CD4-positive, CD25-positive, alpha-beta regulatory T cell (primary cell): ENCODE measurements around the gene NFE2L3. TPM values are rescaled to one million over a fixed set of nuclear protein-coding genes. Genes with fewer than 3 reads are reported as not detected.

Experiments used
- ATAC-seq, 2 donors: fragments of 150-1000 bp; cut with Tn5 transposase; one replicate each; pipeline ENCODE4 v1.10.0; 2021; ENCODE audit warnings: low read depth in 2 of 2, moderate number of reproducible peaks in 2 of 2, moderate library complexity in 1 of 2
- DNase-seq, 3 donors: peaks; one replicate each; pipeline versions ENCODE4 v3.0.0 to v3.0.0-alpha.2; 2012 to 2022; ENCODE audit warnings: mixed read lengths in 1 of 3
- H3K27ac ChIP-seq: one replicate; pipeline ENCODE4 v1.7.0; 2013; ENCODE audit warnings: mild to moderate bottlenecking, low read length; ENCODE audit not compliant: insufficient read depth, poor library complexity, severe bottlenecking
- H3K27me3 ChIP-seq: one replicate; pipeline ENCODE4 v1.7.0; 2013; ENCODE audit warnings: low read length; ENCODE audit not compliant: control insufficient read depth, insufficient read depth
- H3K36me3 ChIP-seq: one replicate; pipeline ENCODE4 v1.7.0; 2013; ENCODE audit warnings: mild to moderate bottlenecking, low read length, moderate library complexity; ENCODE audit not compliant: control insufficient read depth, insufficient read depth
- H3K4me1 ChIP-seq: 2 replicates; pipeline ENCODE4 v1.7.0; 2013; ENCODE audit warnings: mild to moderate bottlenecking, low read length; ENCODE audit not compliant: insufficient read depth, control insufficient read depth, poor library complexity, severe bottlenecking
- H3K4me3 ChIP-seq: one replicate; pipeline ENCODE4 v1.7.0; 2013; ENCODE audit warnings: low read depth, mild to moderate bottlenecking, low read length, moderate library complexity
- H3K9me3 ChIP-seq, 2 experiments: 1 replicate in 1 of 2; 2 replicates in 1 of 2; pipeline ENCODE4 v1.7.0; 2013; ENCODE audit warnings: low read length in 2 of 2, mild to moderate bottlenecking in 1 of 2, moderate library complexity in 1 of 2; ENCODE audit not compliant: control insufficient read depth in 2 of 2
- H3K27ac Mint-ChIP-seq, 3 donors: one replicate each; pipeline ENCODE4 v1.8.0; 2020 to 2022; ENCODE audit warnings: mild to moderate bottlenecking in 3 of 3, mixed read lengths in 3 of 3, moderate library complexity in 2 of 3
- H3K27me3 Mint-ChIP-seq: one replicate; pipeline ENCODE4 v1.8.0; 2022; ENCODE audit warnings: mild to moderate bottlenecking, mixed read lengths
- H3K36me3 Mint-ChIP-seq: one replicate; pipeline ENCODE4 v1.8.0; 2020; ENCODE audit warnings: mixed read lengths
- H3K4me1 Mint-ChIP-seq, 4 donors: one replicate each; pipeline ENCODE4 v1.8.0; 2020 to 2022; ENCODE audit warnings: mixed read lengths in 4 of 4, mild to moderate bottlenecking in 1 of 4
- H3K4me3 Mint-ChIP-seq, 4 donors: one replicate each; pipeline ENCODE4 v1.8.0; 2020 to 2022; ENCODE audit warnings: mild to moderate bottlenecking in 4 of 4, mixed read lengths in 4 of 4, moderate library complexity in 3 of 4
- H3K9me3 Mint-ChIP-seq, 7 donors: one replicate each; pipeline ENCODE4 v1.8.0; 2020 to 2022; ENCODE audit warnings: mixed read lengths in 7 of 7, mild to moderate bottlenecking in 3 of 7, moderate library complexity in 2 of 7
- polyA plus RNA-seq, 4 donors: library from polyadenylated mRNA; unstranded; fragments of 300-500 nt; fragmentation: Illumina TruSeq; gene quantifications; one replicate each; pipeline ENCODE4 v1.2.3, GENCODE V29; 2021
- total RNA-seq: library from RNA; stranded (reverse); gene quantifications from one replicate; pipeline ENCODE4 v1.2.3, GENCODE V29; 2022

The NFE2L3 gene
- total RNA-seq = 10.9 TPM
- polyA plus RNA-seq = 10 to 100 TPM in 3 of 4 donors, 1 to 10 TPM in 1; 8.8 to 13.9 (median 13.2) TPM

GRCh38 chr7:26151953-26152781 is at the start of gene NFE2L3:
TSS of gene NFE2L3 (plus strand) at chr7:26152198. CDS start at chr7:26152499, 301 bp downstream.
- Mint-ChIP-seq H3K4me1 (peaks cover 7 to 56% (median 35%) of the 10 kb centered on the region in 4 donors), H3K27ac (peak within 1 kb of the TSS; percentile 92 to 98 (median 96)), H3K9me3 (peaks cover 0 to 2% (median 0%) of the 10 kb centered on the region in 7 donors), H3K36me3 (no peaks in the 10 kb centered on the region), H3K4me3 (peak within 1 kb of the TSS; percentile 97 to 100 (median 98)), H3K27me3 (no peaks in the 10 kb centered on the region)
- Histone ChIP-seq H3K4me1 (peaks cover 49% of the 10 kb centered on the region), H3K36me3 (no peaks in the 10 kb centered on the region), H3K27me3 (no peaks in the 10 kb centered on the region), H3K9me3 (no peaks in the 10 kb centered on the region), H3K4me3 (peak within 1 kb of the TSS; percentile 92), H3K27ac (peak within 1 kb of the TSS; percentile 87)
- peak; percentile 80 to 83 for ATAC-seq
- peak; percentile 77 to 91 (median 82) for DNase-seq

GRCh38 chr7:26103596-26103995 is 48.4 kb upstream of the NFE2L3 start:
- Histone ChIP-seq H3K27ac (no peak overlapping the region), H3K4me1 (peaks cover 36% of the 10 kb centered on the region), H3K9me3 (no peaks in the 10 kb centered on the region), H3K27me3 (no peaks in the 10 kb centered on the region), H3K36me3 (no peaks in the 10 kb centered on the region), H3K4me3 (no peak overlapping the region)
- Mint-ChIP-seq H3K4me3 (no peak overlapping the region), H3K9me3 (no peaks in the 10 kb centered on the region), H3K27me3 (no peaks in the 10 kb centered on the region), H3K36me3 (no peaks in the 10 kb centered on the region), H3K4me1 (peaks cover 11 to 45% (median 14%) of the 10 kb centered on the region in 4 donors), H3K27ac (peak overlapping the region in 1 of 3 donors; percentile 92)
- ATAC-seq = no peak
- DNase-seq = no peak

GRCh38 chr7:26105236-26105635 is 46.8 kb upstream of the NFE2L3 start:
- Histone ChIP-seq H3K4me1 (peaks cover 23% of the 10 kb centered on the region), H3K27me3 (no peaks in the 10 kb centered on the region), H3K36me3 (no peaks in the 10 kb centered on the region), H3K9me3 (no peaks in the 10 kb centered on the region), H3K27ac (no peak overlapping the region), H3K4me3 (no peak overlapping the region)
- no peak overlapping the region for H3K4me3 Mint-ChIP-seq
- no peaks in the 10 kb centered on the region for H3K36me3 Mint-ChIP-seq
- ATAC-seq (no peak), DNase-seq (no peak)
- no peaks in the 10 kb centered on the region for H3K9me3 Mint-ChIP-seq
- H3K27me3 Mint-ChIP-seq = no peaks in the 10 kb centered on the region
- peak overlapping the region in 2 of 3 donors; percentile 0 to 78 for H3K27ac Mint-ChIP-seq
- peaks cover 10 to 29% (median 16%) of the 10 kb centered on the region in 4 donors for H3K4me1 Mint-ChIP-seq

GRCh38 chr7:26105931-26106330 is 46.1 kb upstream of the NFE2L3 start:
- ATAC-seq = no peak
- no peak overlapping the region for H3K4me3 Mint-ChIP-seq

GRCh38 chr7:26112203-26112740 is 39.7 kb upstream of the NFE2L3 start:
- ATAC-seq = no peak
- Histone ChIP-seq H3K27me3 (no peaks in the 10 kb centered on the region), H3K27ac (no peak overlapping the region), H3K9me3 (no peaks in the 10 kb centered on the region), H3K36me3 (no peaks in the 10 kb centered on the region), H3K4me3 (no peak overlapping the region), H3K4me1 (peaks cover 7% of the 10 kb centered on the region)
- Mint-ChIP-seq H3K9me3 (no peaks in the 10 kb centered on the region), H3K27me3 (peaks cover 18% of the 10 kb centered on the region), H3K4me1 (peaks cover 9 to 28% (median 22%) of the 10 kb centered on the region in 4 donors), H3K36me3 (no peaks in the 10 kb centered on the region), H3K4me3 (peak overlapping the region in 2 of 4 donors; percentile 16 to 48), H3K27ac (peak overlapping the region in 2 of 3 donors; percentile 60 to 64)
- peak in 1 of 3 donors; percentile 21 for DNase-seq

More at GRCh38 chr7:26105931-26106330, 46.1 kb upstream of the NFE2L3 start:
- H3K36me3 Mint-ChIP-seq = no peaks in the 10 kb centered on the region
- H3K27ac Mint-ChIP-seq = peak overlapping the region in 1 of 3 donors; percentile 79
- H3K27me3 Mint-ChIP-seq = no peaks in the 10 kb centered on the region
- H3K4me1 Mint-ChIP-seq = peaks cover 10 to 25% (median 19%) of the 10 kb centered on the region in 4 donors
- Histone ChIP-seq H3K27me3 (no peaks in the 10 kb centered on the region), H3K9me3 (no peaks in the 10 kb centered on the region), H3K27ac (no peak overlapping the region), H3K36me3 (no peaks in the 10 kb centered on the region), H3K4me1 (peaks cover 16% of the 10 kb centered on the region), H3K4me3 (no peak overlapping the region)
- DNase-seq = no peak
- no peaks in the 10 kb centered on the region for H3K9me3 Mint-ChIP-seq

DNA sequence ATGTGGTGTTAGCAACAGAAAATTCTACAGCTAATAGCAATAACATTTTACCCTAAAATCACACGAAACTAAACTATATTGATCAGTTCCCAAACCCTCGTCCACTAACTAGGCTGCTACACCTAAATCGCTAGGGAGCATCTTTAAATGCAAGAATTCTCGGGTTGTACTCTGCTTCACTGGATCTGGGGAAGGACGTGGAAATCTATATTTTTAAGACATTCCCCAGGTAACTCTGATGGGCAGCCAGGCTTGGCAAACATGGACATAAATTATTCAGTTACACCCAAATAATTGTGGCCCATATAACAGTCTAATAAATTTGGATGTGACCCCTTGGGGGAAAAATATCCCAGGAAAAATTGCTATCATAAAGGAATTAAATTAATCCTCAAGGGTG is 36.3 kb upstream of the NFE2L3 start:
- Mint-ChIP-seq H3K4me3 (no peak overlapping the region), H3K4me1 (peaks cover 9 to 26% (median 19%) of the 10 kb centered on the region in 4 donors), H3K9me3 (peaks cover 0 to 1% (median 0%) of the 10 kb centered on the region in 7 donors), H3K36me3 (no peaks in the 10 kb centered on the region), H3K27ac (no peak overlapping the region), H3K27me3 (peaks cover 25% of the 10 kb centered on the region)
- ATAC-seq (no peak), DNase-seq (no peak)
- peaks cover 7% of the 10 kb centered on the region for H3K4me1 ChIP-seq
- H3K4me3 ChIP-seq = no peak overlapping the region
- H3K36me3 ChIP-seq = no peaks in the 10 kb centered on the region
- no peaks in the 10 kb centered on the region for H3K9me3 ChIP-seq
- H3K27ac ChIP-seq = no peak overlapping the region
- no peaks in the 10 kb centered on the region for H3K27me3 ChIP-seq

DNA sequence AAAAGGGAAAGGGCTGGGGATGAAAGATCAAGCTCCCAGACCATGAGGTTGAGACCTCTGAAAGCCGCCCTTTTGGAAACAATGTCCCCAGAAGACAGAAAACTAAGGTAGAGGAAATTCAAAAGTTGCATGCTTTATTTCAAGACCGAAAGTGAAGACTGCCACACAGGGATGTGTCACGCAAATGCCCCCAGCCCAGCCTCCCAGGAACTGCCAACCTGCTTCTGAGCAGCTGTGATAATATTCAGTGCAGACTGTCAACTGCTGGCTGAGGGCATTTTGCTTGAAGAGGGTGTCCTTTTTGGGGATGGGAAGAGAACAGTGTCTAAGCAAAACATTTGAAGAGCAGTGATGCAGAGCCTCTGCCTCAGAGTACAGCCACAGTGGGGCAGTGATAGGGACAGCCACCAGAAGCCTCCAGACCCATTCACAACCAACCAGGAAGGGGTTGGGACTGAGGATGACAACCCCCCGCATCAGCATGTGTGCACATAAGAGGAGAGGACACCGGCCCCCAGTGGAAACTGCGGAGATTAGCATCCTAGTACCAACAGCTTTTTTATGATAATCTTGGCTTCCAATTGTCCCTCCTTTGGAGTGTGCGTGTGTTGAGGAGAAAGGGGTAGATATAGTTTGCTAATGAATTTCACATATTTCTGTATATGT is 34.7 kb upstream of the NFE2L3 start:
- ATAC-seq (no peak), DNase-seq (peak in 1 of 3 donors; percentile 38)
- Histone ChIP-seq H3K27ac (no peak overlapping the region), H3K4me3 (no peak overlapping the region), H3K9me3 (no peaks in the 10 kb centered on the region), H3K36me3 (no peaks in the 10 kb centered on the region), H3K27me3 (no peaks in the 10 kb centered on the region), H3K4me1 (peaks cover 3% of the 10 kb centered on the region)
- Mint-ChIP-seq H3K27ac (no peak overlapping the region), H3K36me3 (no peaks in the 10 kb centered on the region), H3K27me3 (peaks cover 25% of the 10 kb centered on the region), H3K9me3 (peaks cover 0 to 1% (median 0%) of the 10 kb centered on the region in 7 donors), H3K4me3 (no peak overlapping the region), H3K4me1 (peaks cover 3 to 14% (median 5%) of the 10 kb centered on the region in 4 donors)
